GM19240 (cell line): Measurements from ENCODE around the gene FAM209B.
"Not testable (repeated sequence)": the region's sequence is repeated elsewhere in the genome, so short reads cannot be mapped to it uniquely, and the experiment has no call there.

Experiments used
- DNase-seq: peaks from one replicate; pipeline ENCODE4 v3.0.0; 2011; ENCODE audit warnings: low spot score; ENCODE audit not compliant: insufficient read length

FAM209B gene, protein sequence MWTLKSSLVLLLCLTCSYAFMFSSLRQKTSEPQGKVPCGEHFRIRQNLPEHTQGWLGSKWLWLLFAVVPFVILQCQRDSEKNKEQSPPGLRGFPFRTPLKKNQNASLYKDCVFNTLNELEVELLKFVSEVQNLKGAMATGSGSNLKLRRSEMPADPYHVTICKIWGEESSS

DNA sequence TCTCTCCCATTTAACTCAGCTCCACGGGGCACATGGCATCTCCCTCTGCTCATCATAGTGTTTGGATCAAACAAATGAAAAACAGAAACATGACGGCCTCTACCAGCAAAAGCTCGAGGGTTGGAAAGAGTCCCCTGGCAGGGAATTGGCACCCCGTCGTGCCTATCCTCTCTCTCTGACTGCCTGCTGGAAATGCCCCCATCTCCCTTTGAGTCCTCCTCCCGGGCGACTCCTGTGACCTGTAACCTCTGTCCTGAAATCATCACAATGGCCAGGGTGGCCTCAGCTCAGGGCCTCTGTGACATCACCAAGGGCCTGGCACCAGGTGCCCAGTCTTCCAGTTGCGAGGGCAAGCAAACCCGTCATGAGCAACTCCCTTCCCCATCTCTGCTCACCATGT, at the start of gene FAM209B:
TSS of gene FAM209B (plus strand) at position 301 of the 400 bp plus-strand sequence. CDS start at position 397, 96 bp downstream.
- not testable (repeated sequence) for DNase-seq

DNA sequence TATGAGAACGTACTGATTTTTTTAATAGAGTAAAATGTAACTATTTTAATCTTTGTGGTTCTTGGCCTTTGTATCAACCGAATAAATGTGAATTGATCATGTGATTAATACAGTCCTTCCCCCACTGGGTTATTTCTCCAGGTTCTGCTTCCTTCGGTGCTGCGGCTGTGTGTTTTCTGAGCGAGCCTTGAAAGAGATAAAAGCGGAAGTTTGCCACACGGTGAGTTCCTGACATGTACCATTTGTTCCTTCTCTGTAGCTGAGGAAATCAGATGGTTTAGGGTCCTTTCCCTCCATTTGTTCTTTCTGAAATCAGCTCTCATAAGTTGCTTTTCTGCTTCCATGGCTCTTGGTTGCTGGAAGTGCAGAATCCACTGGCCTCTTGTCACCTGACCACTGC, 49.1 kb upstream of the FAM209B start:
- DNase-seq, result no peak

DNA sequence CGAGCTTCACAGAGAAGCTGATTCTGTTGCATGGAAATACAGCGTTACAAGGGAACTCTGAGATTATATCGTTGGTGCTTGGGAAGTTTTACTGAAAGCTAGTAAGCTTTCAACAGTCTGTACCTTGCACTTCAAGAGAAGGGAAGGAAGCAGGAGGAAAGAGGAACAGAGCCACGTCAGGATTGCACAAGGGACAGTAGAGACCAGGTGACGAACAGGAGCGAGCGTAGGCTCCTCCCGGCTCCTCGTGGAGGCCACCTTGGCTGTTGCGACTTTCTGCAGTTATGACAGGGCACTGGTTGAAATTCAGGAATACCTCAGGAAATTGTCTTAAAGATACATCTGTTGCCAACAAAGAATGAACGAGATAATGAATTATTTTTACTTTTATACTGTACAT, 45.8 kb upstream of the FAM209B start:
- DNase-seq, result no peak

DNA sequence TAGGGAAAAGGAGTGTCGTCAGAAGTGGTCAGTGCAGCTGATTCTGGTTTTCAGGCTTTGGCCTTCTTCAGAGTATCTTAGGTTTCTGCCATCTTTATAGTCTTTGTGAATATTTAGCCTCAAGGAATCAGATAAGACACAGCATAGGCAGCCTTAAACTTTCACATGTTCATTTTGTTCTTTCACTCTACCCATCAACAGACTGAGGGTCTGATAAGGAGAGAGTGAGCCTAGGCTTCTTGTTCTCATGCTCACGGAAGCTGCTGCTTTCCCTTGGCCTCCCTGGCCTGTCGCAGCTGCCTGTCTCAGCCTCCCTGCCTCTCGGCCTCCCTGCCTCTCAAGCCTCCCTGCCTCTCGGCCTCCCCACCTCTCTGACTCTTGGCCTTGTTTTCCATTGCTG, 44.5 kb upstream of the FAM209B start:
- no peak for DNase-seq

DNA sequence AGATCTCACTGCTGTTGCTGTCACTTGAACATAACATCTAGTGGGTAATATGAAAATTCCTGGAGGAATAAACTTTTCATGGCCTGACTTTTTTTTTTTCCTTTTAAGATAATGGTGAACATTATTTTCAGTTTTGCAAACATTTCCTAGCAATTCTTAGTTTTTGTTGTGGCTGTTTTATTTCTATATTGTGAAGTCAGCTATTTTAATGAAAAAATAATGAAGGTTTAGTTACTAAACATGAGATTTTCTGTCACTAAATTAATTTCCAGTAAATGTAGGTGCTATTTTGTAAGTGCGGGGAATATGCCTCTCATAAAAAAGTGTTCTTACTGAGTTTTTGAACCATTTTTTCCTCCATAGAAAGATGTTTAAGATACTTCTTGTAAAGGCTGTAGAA, 31.9 kb upstream of the FAM209B start:
- DNase-seq, result no peak

DNA sequence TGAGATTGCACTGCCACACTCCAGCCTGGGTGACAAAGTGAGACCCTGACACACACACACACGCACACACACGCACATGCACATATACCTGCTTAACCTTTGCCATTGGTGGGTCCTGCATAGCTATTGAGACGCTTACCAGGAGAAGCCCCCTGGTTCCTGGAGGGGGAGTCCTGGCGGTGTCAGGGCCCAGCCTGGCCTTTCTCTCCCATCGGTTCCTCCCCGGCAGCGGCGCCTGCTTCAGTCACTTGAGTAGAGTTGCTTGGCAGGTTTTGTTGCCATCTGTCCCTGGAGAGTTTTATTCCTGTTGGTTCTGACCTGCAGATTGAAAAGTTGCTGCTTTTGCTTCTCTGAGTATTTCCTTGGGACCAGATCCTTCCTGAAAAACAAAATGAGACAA, 29.1 kb upstream of the FAM209B start:
- no peak for DNase-seq

DNA sequence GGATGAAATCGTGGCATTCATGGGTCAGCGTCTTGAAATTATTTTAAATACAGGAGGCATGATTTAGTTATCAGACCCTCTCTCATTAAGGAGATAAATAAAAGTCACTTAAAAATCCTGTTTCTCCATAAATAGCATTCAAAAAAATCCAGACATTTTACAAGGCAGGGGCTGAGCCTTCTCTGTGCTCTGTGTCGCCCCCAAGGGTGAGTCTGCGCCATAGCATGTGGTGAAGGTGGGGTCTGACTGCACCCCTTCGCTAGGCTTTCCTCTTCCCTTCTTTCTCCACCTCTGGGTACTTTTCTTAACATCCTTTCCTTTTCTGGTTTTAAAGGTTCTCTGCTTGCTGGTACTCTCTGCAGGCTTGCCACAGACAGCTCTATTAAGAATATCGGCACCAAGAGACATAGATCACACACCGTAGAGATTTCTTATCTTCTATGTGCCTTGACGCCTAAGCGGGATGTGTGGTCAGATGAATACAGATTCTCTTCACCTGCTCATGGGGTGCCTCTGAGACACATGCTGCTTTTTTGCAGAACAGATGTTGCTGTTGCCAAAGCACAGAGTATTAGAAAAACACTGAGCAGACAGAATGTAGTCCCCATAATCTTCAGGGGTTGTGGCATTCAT, 28.6 kb upstream of the FAM209B start:
- no peak for DNase-seq

DNA sequence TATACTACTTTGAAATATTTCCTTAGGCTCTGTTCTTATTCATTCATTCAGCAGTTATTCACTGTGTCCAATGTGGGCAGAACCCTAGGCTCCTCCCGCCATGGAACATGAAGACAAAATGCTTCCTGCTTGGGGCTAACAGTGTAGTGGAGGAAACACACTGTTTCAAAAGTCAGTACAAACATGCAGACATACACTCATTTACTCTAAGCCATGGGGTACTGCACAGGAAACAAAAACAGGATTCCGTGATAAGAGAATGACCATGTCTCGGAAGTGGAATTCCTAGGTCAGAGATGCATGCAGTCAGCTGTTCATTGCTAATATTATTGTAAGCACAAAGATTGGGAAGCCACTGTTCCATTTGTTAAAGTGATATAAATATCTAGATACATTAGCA, 26.9 kb upstream of the FAM209B start:
- no peak for DNase-seq

DNA sequence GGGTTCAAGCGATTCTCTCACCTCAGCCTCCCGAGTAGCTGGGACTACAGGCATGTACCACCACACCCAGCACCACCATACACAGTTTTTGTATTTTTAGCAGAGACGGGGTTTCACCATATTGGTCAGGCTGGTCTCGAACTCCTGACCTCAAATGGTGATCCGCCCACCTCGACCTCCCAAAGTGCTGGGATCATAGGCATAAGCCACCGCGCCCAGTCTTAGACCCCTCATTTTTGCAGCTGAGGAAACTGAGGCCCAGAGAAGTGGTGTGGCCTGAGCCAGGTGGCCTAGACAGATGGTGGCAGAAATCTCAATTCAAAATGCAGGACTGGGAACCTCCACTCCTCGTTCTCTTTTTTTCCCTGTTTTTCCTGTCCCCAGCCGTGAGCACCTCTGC, 21.1 kb upstream of the FAM209B start:
- no peak for DNase-seq

DNA sequence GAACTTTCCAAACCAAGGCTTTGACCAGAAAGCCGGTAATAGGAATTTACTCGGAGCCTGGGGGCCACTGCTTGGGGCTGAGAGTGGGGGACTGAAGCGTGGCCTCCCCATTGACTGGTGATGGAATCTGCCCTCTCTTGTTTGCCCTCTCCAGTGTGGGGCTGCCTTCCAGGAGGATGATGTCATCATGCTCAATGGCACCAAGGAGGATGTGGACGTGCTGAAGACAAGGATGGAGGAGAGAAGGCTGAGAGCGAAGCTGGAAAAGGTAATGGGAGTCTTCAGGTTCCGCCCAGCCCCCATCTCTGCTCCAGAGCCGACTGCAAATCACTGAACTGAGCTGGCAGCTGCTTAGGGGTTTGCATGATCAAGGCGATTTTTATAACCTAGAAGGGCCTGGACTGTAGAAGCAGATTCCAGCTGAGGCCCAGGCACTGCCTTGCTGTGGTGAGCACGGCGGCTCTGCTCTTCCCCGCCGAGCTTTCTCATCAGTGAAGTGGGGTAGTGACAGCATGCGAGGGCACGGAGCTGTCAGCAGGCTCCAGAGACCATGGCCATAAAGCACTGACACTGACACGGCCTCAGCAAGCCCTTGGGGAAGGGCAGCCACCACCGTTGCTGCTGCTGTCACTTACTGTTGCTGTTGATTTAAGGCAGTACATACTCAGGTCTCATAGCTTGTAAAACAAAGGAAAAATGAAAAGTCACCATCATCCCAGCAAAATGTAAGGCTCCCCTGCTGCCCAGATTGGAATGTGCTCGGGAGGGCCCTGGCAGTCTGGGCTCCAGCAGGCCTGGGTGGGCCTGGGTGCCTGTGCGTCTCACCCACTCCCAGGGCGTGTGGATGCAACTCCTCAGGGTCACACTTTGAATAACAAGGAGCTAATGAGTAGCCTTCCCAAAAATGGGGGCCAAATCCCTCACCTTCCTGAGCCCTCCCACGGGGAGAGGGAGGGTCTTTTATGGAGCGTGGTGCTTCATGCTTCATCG, 19.6 kb upstream of the FAM209B start:
- no peak for DNase-seq

DNA sequence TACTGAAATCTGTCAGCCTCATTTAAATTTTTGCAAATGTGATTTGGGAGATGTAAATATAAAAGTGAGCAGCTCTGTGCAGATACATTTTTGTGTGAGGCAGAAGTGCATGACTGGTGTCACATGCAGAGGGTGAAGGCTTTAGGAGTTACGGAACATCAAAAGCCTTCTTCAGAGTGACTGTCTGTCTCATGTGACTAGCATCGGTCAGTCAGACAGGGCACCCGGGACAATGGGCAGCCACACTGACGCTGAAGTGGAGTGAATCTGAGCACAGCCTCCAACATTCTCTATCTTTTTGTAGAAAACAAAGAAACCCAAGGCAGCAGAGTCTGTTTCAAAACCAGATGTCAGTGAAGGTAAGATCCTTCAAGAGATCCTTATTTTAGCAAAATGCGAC, 16.4 kb upstream of the FAM209B start:
- no peak for DNase-seq

DNA sequence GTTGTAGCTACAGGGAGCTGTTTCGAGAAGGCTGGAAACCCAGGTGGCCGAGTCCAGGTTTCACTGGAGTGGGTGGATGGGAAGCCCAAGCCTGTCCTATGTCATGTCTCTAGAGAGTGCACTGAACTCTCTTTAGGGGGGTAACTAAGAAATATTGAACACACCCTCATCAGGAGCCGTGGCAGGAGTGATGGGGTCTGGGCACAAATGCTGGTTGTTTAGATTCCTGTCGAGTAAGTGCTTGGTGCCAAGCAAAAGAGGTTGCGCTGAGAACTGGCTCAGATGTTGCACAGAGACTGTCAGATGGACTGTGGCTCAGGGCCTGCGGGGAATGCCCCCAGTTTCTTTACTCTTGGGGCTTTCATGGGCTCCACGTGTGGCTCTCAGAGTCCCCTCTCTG, 15.8 kb upstream of the FAM209B start:
- no peak for DNase-seq

DNA sequence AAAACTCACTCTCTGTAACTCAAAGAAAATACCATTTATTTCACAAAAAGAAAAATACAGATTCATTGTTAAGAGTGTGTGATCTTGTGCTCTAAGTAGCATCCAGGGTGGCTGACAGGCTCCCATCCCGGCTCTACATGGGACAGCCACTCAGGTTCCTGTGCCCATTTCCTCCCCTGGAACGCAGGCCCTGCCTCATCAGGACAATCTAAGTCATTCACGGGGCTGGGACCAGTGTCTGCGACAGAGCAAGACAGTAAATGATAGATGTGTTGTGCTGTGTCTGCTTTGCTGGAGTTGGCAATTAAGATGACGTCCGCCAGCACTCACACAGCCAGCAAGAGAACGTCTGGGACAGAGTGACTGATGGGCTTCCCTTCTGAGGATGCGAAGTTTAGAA, 15.4 kb upstream of the FAM209B start:
- DNase-seq, result no peak

DNA sequence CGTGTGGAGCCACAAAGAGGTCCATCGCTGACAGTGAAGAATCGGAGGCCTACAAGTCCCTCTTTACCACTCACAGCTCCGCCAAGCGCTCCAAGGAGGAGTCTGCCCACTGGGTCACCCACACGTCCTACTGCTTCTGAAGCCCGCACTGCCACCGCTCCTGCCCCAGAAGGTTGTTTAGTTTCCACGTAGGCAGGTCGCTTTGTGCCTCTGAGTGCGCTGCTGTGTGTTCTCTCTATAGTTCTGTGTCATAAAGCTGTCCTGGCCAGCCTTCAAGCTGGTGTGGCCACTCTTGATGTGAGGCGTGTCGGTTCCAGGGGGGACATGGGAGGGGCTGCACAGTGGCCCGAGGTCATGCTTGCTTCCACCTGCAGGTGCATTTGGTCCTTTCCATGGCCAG, 14.9 kb upstream of the FAM209B start:
- DNase-seq, result no peak

DNA sequence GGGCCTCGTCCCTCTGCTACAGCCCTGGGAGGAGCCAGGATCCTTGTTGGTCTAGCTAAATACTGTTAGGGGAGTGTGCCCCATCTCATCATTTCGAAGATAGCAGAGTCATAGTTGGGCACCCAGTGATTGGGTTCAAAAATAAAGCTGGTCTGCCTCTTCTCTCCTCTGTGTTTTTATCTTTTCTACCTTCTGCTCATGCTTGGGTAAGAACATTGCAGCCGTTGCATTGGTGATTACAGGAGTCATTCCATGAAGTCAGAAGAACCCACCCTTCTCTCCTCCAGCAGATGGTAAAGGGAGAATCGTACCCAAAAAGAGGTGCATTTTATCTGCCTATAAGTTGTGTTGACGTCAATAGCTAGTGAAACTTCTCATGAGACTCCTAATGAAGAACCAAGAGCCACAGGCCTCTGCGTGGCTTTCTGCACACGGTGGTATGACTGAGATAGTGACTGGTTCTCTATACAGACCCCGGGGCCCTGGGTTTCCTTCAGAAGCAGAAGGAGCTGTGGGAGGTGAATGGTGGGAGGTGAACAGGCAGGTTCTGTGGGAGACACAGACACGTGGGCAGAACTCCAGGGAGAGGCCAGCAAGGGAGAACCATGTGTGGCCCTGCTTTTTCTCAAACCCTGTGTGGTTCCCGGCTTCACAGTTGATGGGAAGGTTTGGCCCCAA, 14.2 kb upstream of the FAM209B start:
- no peak for DNase-seq

DNA sequence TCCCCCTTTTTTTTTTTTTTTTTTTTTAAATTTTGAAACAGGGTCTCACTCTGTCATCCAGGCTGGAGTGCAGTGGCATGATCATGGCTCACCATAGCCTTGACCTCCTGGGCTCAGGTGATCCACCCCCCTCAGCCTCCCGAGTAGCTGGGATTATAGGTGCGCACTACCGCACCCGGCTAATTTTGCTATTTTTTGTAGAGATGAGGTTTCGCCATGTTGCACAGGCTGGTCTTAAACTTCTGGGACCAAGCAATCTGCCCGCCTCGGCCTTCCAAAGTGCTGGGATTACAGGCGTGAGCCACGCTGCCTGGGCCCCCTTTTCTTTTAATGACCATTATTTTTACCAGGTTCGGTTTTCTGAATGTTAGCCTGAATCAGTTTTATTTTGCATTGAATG, 13.5 kb upstream of the FAM209B start:
- no peak for DNase-seq

DNA sequence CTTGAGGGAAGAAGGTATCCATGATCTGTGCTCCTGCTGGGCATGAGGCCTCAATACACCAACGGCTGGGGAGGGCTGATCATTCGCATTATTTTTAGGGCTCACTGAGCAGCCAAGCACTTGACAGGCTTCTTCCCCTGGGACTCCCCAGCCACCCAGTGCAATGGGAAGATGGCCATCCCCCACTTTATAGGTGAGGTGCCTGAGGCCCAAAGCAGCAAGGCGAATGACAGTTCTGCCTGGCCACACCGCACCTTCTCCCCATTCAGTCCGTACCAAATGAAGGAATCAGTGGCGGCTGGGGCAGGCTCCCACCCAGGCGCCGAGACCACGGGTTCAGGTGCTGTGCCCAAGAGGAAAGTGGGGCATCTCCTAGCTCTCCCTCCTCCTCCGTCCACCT, 12.9 kb upstream of the FAM209B start:
- DNase-seq, result no peak

DNA sequence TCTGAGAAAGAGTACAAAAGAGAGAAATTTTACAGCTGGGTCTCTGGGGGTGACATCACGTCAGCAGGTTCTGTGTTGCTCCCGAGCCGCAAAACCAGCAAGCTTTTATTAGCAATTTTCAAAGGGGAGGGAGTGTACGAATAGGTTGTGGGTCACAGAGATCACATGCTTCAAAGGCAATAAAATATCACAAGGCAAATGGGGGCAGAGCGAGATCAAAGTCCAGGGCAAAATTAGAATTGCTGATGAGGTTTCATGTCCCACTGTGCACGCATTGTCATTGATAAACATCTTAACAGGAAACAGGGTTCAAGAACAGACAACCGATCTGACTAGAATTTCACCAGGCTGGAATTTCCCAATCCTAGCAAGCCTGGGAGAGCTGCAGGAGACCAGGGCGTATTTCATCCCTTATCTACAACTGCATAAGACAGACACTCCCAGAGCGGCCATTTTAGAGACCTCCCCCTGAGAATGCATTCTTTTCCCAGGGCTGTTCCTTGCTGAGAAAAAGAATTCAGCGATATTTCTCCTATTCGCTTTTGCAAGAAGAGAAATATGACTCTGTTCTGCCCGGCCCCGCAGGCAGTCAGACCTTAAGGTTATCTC, 12.2 kb upstream of the FAM209B start:
- not testable (repeated sequence) for DNase-seq

DNA sequence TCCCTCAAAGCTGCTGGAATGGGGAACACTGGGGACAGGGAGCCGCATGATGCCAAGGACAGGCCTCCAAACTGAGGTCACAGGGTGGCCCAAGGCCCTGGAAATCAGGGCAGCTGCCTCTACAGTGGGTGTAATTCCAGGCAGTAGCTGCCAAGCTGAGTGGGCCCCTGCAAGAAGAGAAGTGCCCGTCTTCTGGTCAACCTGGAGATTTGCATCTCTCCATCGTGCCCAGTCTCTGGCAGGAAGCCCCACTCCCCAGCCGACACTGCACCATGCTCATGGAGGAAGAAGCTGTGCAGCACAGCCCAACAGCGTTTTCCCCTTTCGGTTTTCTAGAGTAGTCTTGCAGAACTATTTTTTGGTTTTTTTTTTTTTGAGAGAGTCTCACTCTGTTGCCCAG, 10.7 kb upstream of the FAM209B start:
- no peak for DNase-seq

DNA sequence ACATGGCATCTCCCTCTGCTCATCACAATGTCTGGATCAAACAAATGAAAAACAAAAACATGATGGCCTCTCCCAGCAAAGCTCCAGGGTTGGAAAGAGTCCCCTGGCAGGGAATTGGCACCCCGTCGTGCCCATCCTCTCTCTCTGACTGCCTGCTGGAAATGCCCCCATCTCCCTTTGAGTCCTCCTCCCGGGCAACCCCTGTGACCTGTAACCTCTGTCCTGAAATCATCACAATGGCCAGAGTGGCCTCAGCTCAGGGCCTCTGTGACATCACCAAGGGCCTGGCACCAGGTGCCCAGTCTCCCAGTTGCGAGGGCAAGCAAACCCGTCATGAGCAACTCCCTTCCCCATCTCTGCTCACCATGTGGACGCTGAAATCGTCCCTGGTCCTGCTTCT, 8.6 kb upstream of the FAM209B start, which contains the start of gene FAM209A:
TSS of gene FAM209A (plus strand) at position 301 of the 400 bp plus-strand sequence. CDS start at position 366, 65 bp downstream.
- not testable (repeated sequence) for DNase-seq

DNA sequence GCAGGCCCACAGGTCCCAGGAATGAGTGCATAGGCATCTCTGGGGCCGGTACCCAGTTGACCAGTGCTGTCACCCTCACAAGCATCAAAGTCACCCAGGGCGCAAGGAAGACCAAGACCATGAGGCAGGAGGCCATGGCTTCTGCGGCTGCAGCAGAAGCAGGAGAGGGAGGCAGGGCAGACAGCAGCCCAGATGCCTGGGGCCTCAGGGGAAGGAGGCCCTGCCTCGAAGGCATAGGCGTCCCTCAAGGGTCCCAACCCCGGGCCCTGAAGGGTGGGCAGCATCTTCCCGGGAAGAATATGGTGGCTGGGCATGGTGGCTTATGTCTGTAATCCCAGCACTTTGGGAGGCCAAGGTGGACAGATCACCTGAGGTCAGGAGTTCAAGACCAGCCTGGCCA, 5.5 kb upstream of the FAM209B start:
- no peak for DNase-seq
